ENCODE results near the gene PRDX5.
"Not testable (repeated sequence)": the region's sequence is repeated elsewhere in the genome, so short reads cannot be mapped to it uniquely, and the experiment has no call there.

GRCh38 chr11:64307795-64308194 is 10.1 kb upstream of the PRDX5 start:
- TF ChIP-seq POLR2AphosphoS5, CTCF (IDR thresholded peaks at IDR 0.05): not testable (repeated sequence)

Data from transverse colon (tissue), 4 donors.